Measurements from ENCODE around the gene ACSM2B. TPM values are rescaled to one million over a fixed set of nuclear protein-coding genes. Genes with fewer than 3 reads are reported as not detected.

Gene ACSM2B
- total and polyA plus RNA-seq, 2 of the 4 experiments (the other 2 are of a cell fraction), result not detected

GRCh38 chr16:20611350-20611902 is 35.3 kb upstream of the ACSM2B start:
- ChIA-PET CTCF (interaction anchor here (0.5 kb wide), 1 partner anchor 261 kb away, joined by 3 read pairs; no protein-coding TSS in a partner anchor), POLR2A (ENCODE audit: unreplicated experiment) (no interaction called here)
- no peak for ATAC-seq (ENCODE audit: low read depth)

More at GRCh38 chr16:20611350-20611902, 35.3 kb upstream of the ACSM2B start:
- WGBS, 2 experiments (ENCODE audit: extremely low coverage in 2 of 2, insufficient read length in 1 of 2), result 13% methylated on average over 1 of the region's 2 CpGs; no CpG with 5 or more reads in 1 of the 2 experiments
- H3K4me2 ChIP-seq (ENCODE audit: low read depth, low read length), result no peak overlapping the region
- no peak overlapping the region for H2AK9ac ChIP-seq (replicated peaks; ENCODE audit: low read depth, low read length, poor library complexity)
- TF ChIP-seq BHLHE40 (IDR thresholded peaks at IDR 0.05; ENCODE audit: low read depth, low read length), result no peak
- no peak for TF ChIP-seq CHD1 (IDR thresholded peaks at IDR 0.05; ENCODE audit: low read depth, low read length)
- peaks cover 45% of the 10 kb centered on the region for H3K9me3 ChIP-seq (ENCODE audit: control insufficient read depth, insufficient read depth, low read length)
- H3K9me1 ChIP-seq (ENCODE audit: insufficient read depth, low read length), result no peaks in the 10 kb centered on the region
- no peak overlapping the region for H3K4me3 ChIP-seq (ENCODE audit: insufficient read depth, low read depth, low read length)
- no peak overlapping the region for H3K4ac ChIP-seq (ENCODE audit: low read depth, low read length)
- no peaks in the 10 kb centered on the region for H3K79me1 ChIP-seq (ENCODE audit: low read depth in 1 of 2, low read length in 2 of 2)
- H3K14ac ChIP-seq (replicated peaks; ENCODE audit: low read depth, low read length), result no peak overlapping the region
- no TSS peak for BruUV-seq (replicated peaks)
- no peak for DNase-seq
- H3K18ac ChIP-seq (ENCODE audit: low read depth, low read length), result no peak overlapping the region
- H2BK20ac ChIP-seq (ENCODE audit: low read depth, low read length), result no peak overlapping the region
- no peaks in the 10 kb centered on the region for H3K27me3 ChIP-seq (ENCODE audit: control insufficient read depth, insufficient read depth, low read length)
- no peak overlapping the region for H4K91ac ChIP-seq (ENCODE audit: insufficient read depth, low read depth, low read length)
- in situ Hi-C loops (cut with MboI; ENCODE audit: low sequenced_read_pairs) (no loop called here), dilution Hi-C loops (cut with HindIII; ENCODE audit: low sequenced_read_pairs, unreplicated experiment) (no loop called here), intact Hi-C loops (cut with micrococcal nuclease) (no loop called here)
- H4K8ac ChIP-seq (ENCODE audit: low read depth in 2 of 2, low read length in 2 of 2), result no peak overlapping the region
- H4K5ac ChIP-seq (ENCODE audit: low read depth, low read length), result no peak overlapping the region
- no peak overlapping the region for H3K56ac ChIP-seq (ENCODE audit: extremely low read depth, insufficient read depth, low read length)
- H3K4me1 ChIP-seq (ENCODE audit: control insufficient read depth, insufficient read depth, low read length), result no peaks in the 10 kb centered on the region
- no peak overlapping the region for H2BK120ac ChIP-seq (ENCODE audit: low read depth, low read length)
- H2AK5ac ChIP-seq (ENCODE audit: low read depth, low read length), result no peak overlapping the region
- H4K20me1 ChIP-seq (ENCODE audit: insufficient read depth, low read length), result no peaks in the 10 kb centered on the region
- H2BK15ac ChIP-seq (ENCODE audit: low read depth, low read length), result no peak overlapping the region
- no peak overlapping the region for H2BK5ac ChIP-seq (ENCODE audit: low read depth, low read length, poor library complexity, severe bottlenecking)
- H3K36me3 ChIP-seq (ENCODE audit: control insufficient read depth, insufficient read depth, low read length), result no peaks in the 10 kb centered on the region
- no peak overlapping the region for H3K23ac ChIP-seq (ENCODE audit: low read depth, low read length)
- no peak overlapping the region for H2AFZ ChIP-seq (replicated peaks; ENCODE audit: low read length, poor library complexity)
- no peak overlapping the region for H3K9ac ChIP-seq (ENCODE audit: low read depth, low read length)
- no peak overlapping the region for H3K27ac ChIP-seq (ENCODE audit: insufficient read depth, low read length)
